ENCODE data around the gene PLPPR3.

GRCh38 chr19:772063-772462 is 49.7 kb downstream of the PLPPR3 start:
- TF ChIP-seq, protein P1, sequence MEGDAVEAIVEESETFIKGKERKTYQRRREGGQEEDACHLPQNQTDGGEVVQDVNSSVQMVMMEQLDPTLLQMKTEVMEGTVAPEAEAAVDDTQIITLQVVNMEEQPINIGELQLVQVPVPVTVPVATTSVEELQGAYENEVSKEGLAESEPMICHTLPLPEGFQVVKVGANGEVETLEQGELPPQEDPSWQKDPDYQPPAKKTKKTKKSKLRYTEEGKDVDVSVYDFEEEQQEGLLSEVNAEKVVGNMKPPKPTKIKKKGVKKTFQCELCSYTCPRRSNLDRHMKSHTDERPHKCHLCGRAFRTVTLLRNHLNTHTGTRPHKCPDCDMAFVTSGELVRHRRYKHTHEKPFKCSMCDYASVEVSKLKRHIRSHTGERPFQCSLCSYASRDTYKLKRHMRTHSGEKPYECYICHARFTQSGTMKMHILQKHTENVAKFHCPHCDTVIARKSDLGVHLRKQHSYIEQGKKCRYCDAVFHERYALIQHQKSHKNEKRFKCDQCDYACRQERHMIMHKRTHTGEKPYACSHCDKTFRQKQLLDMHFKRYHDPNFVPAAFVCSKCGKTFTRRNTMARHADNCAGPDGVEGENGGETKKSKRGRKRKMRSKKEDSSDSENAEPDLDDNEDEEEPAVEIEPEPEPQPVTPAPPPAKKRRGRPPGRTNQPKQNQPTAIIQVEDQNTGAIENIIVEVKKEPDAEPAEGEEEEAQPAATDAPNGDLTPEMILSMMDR (IDR thresholded peaks at IDR 0.05) = no peak
- no peak for TF ChIP-seq POLR2A (IDR thresholded peaks at IDR 0.05)
- no peak for TF ChIP-seq EP300 (IDR thresholded peaks at IDR 0.05)
- TF ChIP-seq POLR2AphosphoS5 (IDR thresholded peaks at IDR 0.05) = no peak

All from suprapubic skin (tissue), 4 donors.